HS-5 (cell line): ENCODE results near the gene KLK6.

Experiments
- DNase-seq: peaks from one replicate; pipeline ENCODE4 v3.0.0-alpha.2; 2012; ENCODE audit warnings: low read depth

Gene KLK6

DNA sequence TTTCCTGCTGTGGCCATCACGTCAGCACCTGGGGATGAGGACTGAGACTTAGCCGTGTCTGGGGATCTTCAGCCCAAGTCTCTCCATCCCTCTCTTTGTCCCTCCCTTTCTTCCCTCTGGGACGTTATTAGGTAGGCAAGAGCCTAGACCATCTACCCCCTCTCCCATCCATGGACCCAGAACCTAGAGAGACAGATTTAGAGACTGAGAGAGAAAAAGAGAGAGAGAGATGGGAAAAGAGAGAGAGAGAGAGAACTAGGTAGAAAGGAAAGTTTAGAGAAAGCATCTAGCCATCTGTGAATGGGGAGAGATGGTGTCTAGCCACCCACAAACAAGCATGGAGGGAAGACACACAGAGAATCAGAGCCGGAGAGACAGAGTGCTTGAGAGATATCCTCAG is 58.7 kb downstream of the KLK6 start:
- no peak for DNase-seq

DNA sequence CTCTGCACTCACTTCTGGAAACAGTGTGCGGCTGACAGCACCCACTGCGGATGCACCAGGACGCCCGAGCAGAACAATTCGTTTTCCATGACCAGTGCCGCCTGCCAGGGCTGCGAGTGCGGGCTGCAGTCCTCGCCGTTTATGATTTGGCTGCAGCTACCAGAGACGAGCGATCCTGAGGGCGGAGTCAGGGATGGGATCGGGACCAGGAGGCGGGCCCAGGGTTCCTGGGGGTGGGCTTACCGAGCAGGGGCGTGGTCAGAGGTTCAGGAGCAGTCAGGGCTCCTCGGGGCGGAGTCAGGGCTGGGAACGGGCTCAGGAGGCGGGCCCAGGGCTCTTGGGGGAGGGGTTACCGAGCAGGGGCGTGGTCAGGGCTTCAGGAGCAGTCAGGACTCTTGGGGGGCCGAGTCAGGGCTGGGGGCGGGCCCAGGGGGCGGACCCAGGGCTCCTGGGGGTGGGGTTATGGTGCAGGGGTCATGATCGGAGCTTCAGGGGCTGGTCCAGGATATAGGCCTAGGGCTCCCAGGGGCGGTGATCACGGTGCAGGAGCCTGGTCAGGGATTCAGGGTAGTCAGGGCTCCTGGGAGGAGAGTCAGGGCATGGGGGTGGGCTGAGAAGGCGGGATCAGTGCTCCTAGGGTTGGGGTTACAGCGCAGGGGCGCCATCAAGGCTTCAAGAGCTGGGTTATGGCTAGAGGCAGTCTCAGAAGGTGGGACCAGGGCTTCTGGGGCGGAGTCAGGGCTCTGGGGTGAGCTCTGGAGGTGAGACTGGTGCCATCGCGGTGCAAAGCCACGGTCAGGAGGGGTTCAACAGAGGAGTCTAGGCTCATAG is 59.9 kb downstream of the KLK6 start:
- no peak for DNase-seq
